Testis (tissue), 2 donors: ENCODE measurements around the gene TRIM71.

ENCODE experiments used
- POLR2A ChIP-seq: fragments of 450-650 bp; IDR thresholded peaks from one replicate; pipeline ENCODE4 v1.6.1; 2017; ENCODE audit warnings: antibody characterized with exemption, mild to moderate bottlenecking, moderate library complexity
- TF ChIP-seq, protein P1 (sequence below), 3 experiments: fragments of 450-650 bp in 2 of 3; fragments of 200-600 bp in 1 of 3; sonication (generic) in 1 of 3; IDR thresholded peaks; one replicate each; pipeline ENCODE4 v1.5.1; 2016 to 2019; ENCODE audit warnings: antibody characterized with exemption in 3 of 3, mild to moderate bottlenecking in 2 of 3, moderate library complexity in 1 of 3

DNA sequence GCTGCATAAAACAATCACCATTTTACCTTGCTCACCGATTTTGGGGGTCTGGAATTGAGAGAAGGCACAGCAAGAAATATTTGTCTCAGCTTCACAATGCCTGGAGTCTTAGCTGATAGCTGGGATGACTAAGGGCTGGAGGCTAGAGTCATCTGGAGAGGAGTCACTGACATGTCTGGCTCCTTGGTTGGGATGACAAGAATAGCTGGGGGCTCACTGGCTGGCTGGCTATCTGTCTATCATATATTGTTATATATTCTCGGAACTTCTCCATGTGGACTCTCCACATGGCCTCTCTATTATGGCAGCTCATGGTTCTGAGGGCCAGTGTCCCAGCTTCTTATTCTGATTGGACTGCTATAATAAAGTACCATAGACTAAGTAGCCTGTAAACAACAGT lies 20.0 kb upstream of the TRIM71 start:
- no peak for TF ChIP-seq POLR2A
- TF ChIP-seq, protein P1, sequence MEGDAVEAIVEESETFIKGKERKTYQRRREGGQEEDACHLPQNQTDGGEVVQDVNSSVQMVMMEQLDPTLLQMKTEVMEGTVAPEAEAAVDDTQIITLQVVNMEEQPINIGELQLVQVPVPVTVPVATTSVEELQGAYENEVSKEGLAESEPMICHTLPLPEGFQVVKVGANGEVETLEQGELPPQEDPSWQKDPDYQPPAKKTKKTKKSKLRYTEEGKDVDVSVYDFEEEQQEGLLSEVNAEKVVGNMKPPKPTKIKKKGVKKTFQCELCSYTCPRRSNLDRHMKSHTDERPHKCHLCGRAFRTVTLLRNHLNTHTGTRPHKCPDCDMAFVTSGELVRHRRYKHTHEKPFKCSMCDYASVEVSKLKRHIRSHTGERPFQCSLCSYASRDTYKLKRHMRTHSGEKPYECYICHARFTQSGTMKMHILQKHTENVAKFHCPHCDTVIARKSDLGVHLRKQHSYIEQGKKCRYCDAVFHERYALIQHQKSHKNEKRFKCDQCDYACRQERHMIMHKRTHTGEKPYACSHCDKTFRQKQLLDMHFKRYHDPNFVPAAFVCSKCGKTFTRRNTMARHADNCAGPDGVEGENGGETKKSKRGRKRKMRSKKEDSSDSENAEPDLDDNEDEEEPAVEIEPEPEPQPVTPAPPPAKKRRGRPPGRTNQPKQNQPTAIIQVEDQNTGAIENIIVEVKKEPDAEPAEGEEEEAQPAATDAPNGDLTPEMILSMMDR (IDR thresholded peaks at IDR 0.05) = no peak
